ENCODE results near the gene ADCYAP1. TPM values are rescaled to one million over a fixed set of nuclear protein-coding genes. Genes with fewer than 3 reads are reported as not detected.

ADCYAP1 gene
- total and polyA plus RNA-seq, 2 donors (not counting 1 experiment from before 2014, with no cell fraction given) = not detected

DNA sequence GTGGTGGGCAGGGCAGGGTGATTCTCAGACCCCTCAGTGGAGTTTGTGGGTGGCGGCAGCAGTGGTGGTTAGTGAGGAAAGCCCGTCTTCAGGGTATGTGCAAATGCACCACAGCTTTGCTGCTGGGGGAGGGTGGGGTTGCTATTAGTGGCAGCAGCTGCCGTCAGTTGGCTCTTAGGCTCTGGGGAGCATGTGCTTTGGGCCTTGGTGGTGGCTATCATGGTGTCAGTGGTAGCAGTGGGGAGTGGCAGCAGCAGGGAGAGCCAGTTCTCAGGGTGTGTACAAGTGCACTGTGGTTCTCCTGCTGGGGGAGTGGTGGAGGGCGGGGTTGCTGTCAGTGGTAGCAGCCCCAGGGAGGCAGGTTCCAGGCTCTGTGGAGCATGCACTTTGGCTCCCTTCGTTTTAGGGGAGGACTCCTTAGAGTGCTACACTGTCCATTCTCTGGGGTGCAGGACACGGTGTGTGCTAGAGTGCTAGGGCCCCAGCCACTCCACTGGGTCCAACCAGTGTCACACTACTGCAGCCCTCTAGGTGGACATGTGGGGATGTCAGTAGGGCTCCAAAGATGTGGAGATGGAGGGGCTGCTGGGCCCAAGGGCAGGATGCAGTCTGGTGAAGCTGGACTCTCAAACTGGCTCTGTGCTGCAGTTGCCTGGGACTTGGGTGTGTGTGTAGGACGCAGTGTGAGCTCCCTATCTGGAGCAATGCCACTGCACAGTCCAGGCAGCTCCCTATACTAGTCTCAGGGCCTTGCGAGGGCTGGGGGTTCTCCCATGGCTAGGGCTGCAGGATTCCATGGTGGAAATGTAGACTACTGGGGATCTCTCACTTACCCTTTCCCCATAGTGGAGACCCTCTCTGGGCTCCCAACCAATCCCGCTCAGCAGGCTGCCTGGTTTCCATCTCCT lies 45.3 kb downstream of the ADCYAP1 start:
- no peak for ATAC-seq (ENCODE audit: low read depth)
- CTCF ChIA-PET = no interaction called here
- TF ChIP-seq, protein P1, sequence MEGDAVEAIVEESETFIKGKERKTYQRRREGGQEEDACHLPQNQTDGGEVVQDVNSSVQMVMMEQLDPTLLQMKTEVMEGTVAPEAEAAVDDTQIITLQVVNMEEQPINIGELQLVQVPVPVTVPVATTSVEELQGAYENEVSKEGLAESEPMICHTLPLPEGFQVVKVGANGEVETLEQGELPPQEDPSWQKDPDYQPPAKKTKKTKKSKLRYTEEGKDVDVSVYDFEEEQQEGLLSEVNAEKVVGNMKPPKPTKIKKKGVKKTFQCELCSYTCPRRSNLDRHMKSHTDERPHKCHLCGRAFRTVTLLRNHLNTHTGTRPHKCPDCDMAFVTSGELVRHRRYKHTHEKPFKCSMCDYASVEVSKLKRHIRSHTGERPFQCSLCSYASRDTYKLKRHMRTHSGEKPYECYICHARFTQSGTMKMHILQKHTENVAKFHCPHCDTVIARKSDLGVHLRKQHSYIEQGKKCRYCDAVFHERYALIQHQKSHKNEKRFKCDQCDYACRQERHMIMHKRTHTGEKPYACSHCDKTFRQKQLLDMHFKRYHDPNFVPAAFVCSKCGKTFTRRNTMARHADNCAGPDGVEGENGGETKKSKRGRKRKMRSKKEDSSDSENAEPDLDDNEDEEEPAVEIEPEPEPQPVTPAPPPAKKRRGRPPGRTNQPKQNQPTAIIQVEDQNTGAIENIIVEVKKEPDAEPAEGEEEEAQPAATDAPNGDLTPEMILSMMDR (IDR thresholded peaks at IDR 0.05) = no peak
- TF ChIP-seq EZH2 (IDR thresholded peaks at IDR 0.05; ENCODE audit: borderline replicate concordance, insufficient read depth, low read depth, low read length, poor library complexity, severe bottlenecking) = no peak

DNA sequence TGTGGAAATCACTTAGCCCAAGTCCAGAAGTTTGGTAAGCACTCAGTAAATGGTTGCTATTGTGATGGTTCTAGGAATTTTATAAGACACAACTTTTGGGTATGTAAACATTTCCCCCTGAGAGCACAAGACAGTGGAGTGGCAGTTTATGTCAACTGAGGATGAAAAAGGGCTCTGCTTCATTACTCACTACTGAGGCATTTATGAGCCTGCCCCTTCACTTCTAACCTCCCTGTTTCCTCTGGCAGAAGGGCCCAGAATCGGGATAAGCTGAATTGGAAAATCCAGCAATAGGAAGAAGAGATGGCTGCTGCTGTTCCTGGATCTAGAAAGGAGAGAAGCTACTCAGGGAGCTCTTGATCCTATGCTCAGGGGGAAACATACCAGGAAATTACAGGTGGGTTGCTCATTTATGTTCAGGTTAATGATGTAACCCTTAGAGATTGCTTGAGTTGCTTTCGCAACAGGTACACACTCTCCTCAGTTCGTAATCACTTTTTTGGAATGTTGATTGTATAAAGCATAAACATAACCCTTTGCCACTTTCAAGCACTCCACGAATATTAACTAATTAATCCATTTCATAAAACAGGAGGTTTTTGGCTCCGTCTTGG lies 46.3 kb downstream of the ADCYAP1 start:
- Histone ChIP-seq H2AFZ (ENCODE audit: insufficient read depth, low read depth, low read length, poor library complexity, severe bottlenecking) (no peak overlapping the region), H3K4me3 (ENCODE audit: control extremely low read depth in 1 of 5, extremely low read depth in 1 of 5, insufficient read depth in 1 of 5, low read depth in 2 of 5, low read length in 4 of 5) (no peak overlapping the region), H3K4me1 (ENCODE audit: control insufficient read depth in 2 of 2, insufficient read depth in 2 of 2, low read length in 2 of 2) (no peaks in the 10 kb centered on the region), H3K27me3 (replicated peaks in 1 of 4; ENCODE audit: control extremely low read depth in 1 of 4, control insufficient read depth in 3 of 4, insufficient read depth in 4 of 4, low read length in 3 of 4) (peaks cover 0 to 4% (median 0%) of the 10 kb centered on the region in 4 experiments), H3K36me3 (replicated peaks in 1 of 2; ENCODE audit: control extremely low read depth in 1 of 2, control insufficient read depth in 1 of 2, extremely low read depth in 1 of 2, insufficient read depth in 2 of 2, low read length in 1 of 2) (no peaks in the 10 kb centered on the region), H3K9me3 (ENCODE audit: control extremely low read depth in 1 of 3, control insufficient read depth in 2 of 3, insufficient read depth in 1 of 3, low read length in 2 of 3) (peaks cover 0 to 14% (median 0%) of the 10 kb centered on the region in 3 donors), H3K79me2 (ENCODE audit: control insufficient read depth, insufficient read depth, low read length) (no peaks in the 10 kb centered on the region), H3K27ac (ENCODE audit: low read length in 2 of 2) (no peak overlapping the region), H3K9ac (ENCODE audit: low read length) (no peak overlapping the region), H3K4me2 (replicated peaks; ENCODE audit: low read depth, low read length, poor library complexity, severe bottlenecking) (no peak overlapping the region), H4K20me1 (ENCODE audit: control insufficient read depth, insufficient read depth, low read length, poor library complexity, severe bottlenecking) (no peaks in the 10 kb centered on the region)
- no peak for TF ChIP-seq EZH2 (IDR thresholded peaks at IDR 0.05; ENCODE audit: borderline replicate concordance, insufficient read depth, low read depth, low read length, poor library complexity, severe bottlenecking)
- TF ChIP-seq, protein P1 (IDR thresholded peaks at IDR 0.05) = no peak
- intact Hi-C loops (cut with micrococcal nuclease) = no loop called here
- ChIA-PET CTCF (no interaction called here), POLR2A (no interaction called here)
- H3K4me1 Mint-ChIP-seq = no peaks in the 10 kb centered on the region
- WGBS (ENCODE audit: insufficient coverage) = 85% methylated on average over 2 of the region's 5 CpGs
- H3K27ac Mint-ChIP-seq = no peak overlapping the region
- ATAC-seq (ENCODE audit: low read depth) (no peak), DNase-seq (no peak)
- H3K9me3 Mint-ChIP-seq (ENCODE audit: insufficient read depth) = peaks cover 3% of the 10 kb centered on the region
- H3K4me3 Mint-ChIP-seq = no peak overlapping the region
- no peaks in the 10 kb centered on the region for H3K27me3 Mint-ChIP-seq

More for the DNA sequence above, 45.3 kb downstream of the ADCYAP1 start:
- H3K79me2 ChIP-seq (ENCODE audit: control insufficient read depth, insufficient read depth, low read length) = no peaks in the 10 kb centered on the region
- POLR2A ChIA-PET = no interaction called here
- no peak overlapping the region for H3K4me3 ChIP-seq (ENCODE audit: control extremely low read depth in 1 of 5, extremely low read depth in 1 of 5, insufficient read depth in 1 of 5, low read depth in 2 of 5, low read length in 4 of 5)
- no peaks in the 10 kb centered on the region for H3K4me1 ChIP-seq (ENCODE audit: control insufficient read depth in 2 of 2, insufficient read depth in 2 of 2, low read length in 2 of 2)
- peaks cover 3% of the 10 kb centered on the region for H3K9me3 Mint-ChIP-seq (ENCODE audit: insufficient read depth)
- 75% methylated on average over 7 of the region's 9 CpGs for WGBS (ENCODE audit: insufficient coverage)
- H3K4me2 ChIP-seq (replicated peaks; ENCODE audit: low read depth, low read length, poor library complexity, severe bottlenecking) = no peak overlapping the region
- H3K4me3 Mint-ChIP-seq = no peak overlapping the region
- no peaks in the 10 kb centered on the region for H3K27me3 Mint-ChIP-seq
- H3K9ac ChIP-seq (ENCODE audit: low read length) = no peak overlapping the region
- H3K36me3 ChIP-seq (replicated peaks in 1 of 2; ENCODE audit: control extremely low read depth in 1 of 2, control insufficient read depth in 1 of 2, extremely low read depth in 1 of 2, insufficient read depth in 2 of 2, low read length in 1 of 2) = no peaks in the 10 kb centered on the region
- H3K27ac Mint-ChIP-seq = no peak overlapping the region
- H3K4me1 Mint-ChIP-seq = no peaks in the 10 kb centered on the region
- H3K9me3 ChIP-seq (ENCODE audit: control extremely low read depth in 1 of 3, control insufficient read depth in 2 of 3, insufficient read depth in 1 of 3, low read length in 2 of 3) = peaks cover 0 to 14% (median 0%) of the 10 kb centered on the region in 3 donors
- no peak for DNase-seq
- H4K20me1 ChIP-seq (ENCODE audit: control insufficient read depth, insufficient read depth, low read length, poor library complexity, severe bottlenecking) = no peaks in the 10 kb centered on the region
- intact Hi-C loops (cut with micrococcal nuclease) = no loop called here
- H3K27ac ChIP-seq (ENCODE audit: low read length in 2 of 2) = no peak overlapping the region
- H2AFZ ChIP-seq (ENCODE audit: insufficient read depth, low read depth, low read length, poor library complexity, severe bottlenecking) = no peak overlapping the region
- peaks cover 0 to 4% (median 0%) of the 10 kb centered on the region in 4 experiments for H3K27me3 ChIP-seq (replicated peaks in 1 of 4; ENCODE audit: control extremely low read depth in 1 of 4, control insufficient read depth in 3 of 4, insufficient read depth in 4 of 4, low read length in 3 of 4)

All from B cell (primary cell).